ENCODE measurements around the gene KCNIP2.

- TF ChIP-seq HDGF (IDR thresholded peaks at IDR 0.05; ENCODE audit: borderline replicate concordance): no peak
- no peak for TF ChIP-seq TARDBP (IDR thresholded peaks at IDR 0.05)
- TF ChIP-seq ZNF384 (IDR thresholded peaks at IDR 0.05): no peak
- TF ChIP-seq CTBP1 (IDR thresholded peaks at IDR 0.05; ENCODE audit: borderline replicate concordance): no peak
- TF ChIP-seq SP1 (IDR thresholded peaks at IDR 0.05): no peak
- no peak for TF ChIP-seq FOXM1 (IDR thresholded peaks at IDR 0.05; ENCODE audit: borderline replicate concordance)
- no peak for TF ChIP-seq ELF4 (IDR thresholded peaks at IDR 0.05)
- no peak for TF ChIP-seq ARNT (IDR thresholded peaks at IDR 0.05)
- no peak for TF ChIP-seq PKNOX1 (IDR thresholded peaks at IDR 0.05)
- no peak for TF ChIP-seq SUZ12 (IDR thresholded peaks at IDR 0.05)
- TF ChIP-seq FOXK2 (IDR thresholded peaks at IDR 0.05): no peak
- no peak for TF ChIP-seq FOXA1 (IDR thresholded peaks at IDR 0.05)
- no peak for TF ChIP-seq LEF1 (IDR thresholded peaks at IDR 0.05; ENCODE audit: borderline replicate concordance)
- no peak for TF ChIP-seq BHLHE40 (IDR thresholded peaks at IDR 0.05; ENCODE audit: borderline replicate concordance)
Measured at GRCh38 chr10:101824736-101825135, 18.9 kb downstream of the KCNIP2 start.

Measured in HEK293T (cell line).